Measurements from ENCODE around the gene GIPC3. TPM values are rescaled to one million over a fixed set of nuclear protein-coding genes. Genes with fewer than 3 reads are reported as not detected.
A peak's percentile ranks its signal among the peaks of the same experiment; 100 is the strongest.

The GIPC3 gene
- total and polyA plus RNA-seq, 2 experiments from 2014 or later = 0.48 to 0.59 TPM

DNA sequence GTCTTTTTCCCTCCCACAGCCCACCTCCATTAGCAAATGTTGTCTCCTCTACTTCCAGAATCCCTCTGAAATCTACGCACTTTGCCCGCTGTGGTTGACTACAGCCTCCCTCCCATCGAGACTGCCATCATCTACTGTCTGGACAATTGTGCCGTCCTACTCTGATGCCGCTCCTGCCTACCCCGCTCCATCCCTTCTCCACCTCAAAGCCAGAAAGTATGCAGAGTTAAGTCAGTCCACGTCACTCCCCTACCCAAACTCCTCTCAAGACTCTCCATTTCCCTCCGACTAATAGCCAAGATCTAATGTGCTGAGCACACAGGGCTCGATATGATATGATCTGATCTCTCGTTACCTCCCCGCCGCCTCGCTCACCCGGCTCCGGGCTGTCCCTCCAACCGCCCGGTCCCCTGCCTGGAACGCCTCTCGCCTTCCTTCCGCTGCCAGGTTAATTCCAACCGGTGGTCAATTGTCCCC lies 40.8 kb downstream of the GIPC3 start (continued):
- TF ChIP-seq, protein P1, sequence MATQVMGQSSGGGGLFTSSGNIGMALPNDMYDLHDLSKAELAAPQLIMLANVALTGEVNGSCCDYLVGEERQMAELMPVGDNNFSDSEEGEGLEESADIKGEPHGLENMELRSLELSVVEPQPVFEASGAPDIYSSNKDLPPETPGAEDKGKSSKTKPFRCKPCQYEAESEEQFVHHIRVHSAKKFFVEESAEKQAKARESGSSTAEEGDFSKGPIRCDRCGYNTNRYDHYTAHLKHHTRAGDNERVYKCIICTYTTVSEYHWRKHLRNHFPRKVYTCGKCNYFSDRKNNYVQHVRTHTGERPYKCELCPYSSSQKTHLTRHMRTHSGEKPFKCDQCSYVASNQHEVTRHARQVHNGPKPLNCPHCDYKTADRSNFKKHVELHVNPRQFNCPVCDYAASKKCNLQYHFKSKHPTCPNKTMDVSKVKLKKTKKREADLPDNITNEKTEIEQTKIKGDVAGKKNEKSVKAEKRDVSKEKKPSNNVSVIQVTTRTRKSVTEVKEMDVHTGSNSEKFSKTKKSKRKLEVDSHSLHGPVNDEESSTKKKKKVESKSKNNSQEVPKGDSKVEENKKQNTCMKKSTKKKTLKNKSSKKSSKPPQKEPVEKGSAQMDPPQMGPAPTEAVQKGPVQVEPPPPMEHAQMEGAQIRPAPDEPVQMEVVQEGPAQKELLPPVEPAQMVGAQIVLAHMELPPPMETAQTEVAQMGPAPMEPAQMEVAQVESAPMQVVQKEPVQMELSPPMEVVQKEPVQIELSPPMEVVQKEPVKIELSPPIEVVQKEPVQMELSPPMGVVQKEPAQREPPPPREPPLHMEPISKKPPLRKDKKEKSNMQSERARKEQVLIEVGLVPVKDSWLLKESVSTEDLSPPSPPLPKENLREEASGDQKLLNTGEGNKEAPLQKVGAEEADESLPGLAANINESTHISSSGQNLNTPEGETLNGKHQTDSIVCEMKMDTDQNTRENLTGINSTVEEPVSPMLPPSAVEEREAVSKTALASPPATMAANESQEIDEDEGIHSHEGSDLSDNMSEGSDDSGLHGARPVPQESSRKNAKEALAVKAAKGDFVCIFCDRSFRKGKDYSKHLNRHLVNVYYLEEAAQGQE (IDR thresholded peaks at IDR 0.05; ENCODE audit: unreplicated experiment) = no peak
- TF ChIP-seq EZH2 (IDR thresholded peaks at IDR 0.05; ENCODE audit: low read depth, unreplicated experiment) = no peak

DNA sequence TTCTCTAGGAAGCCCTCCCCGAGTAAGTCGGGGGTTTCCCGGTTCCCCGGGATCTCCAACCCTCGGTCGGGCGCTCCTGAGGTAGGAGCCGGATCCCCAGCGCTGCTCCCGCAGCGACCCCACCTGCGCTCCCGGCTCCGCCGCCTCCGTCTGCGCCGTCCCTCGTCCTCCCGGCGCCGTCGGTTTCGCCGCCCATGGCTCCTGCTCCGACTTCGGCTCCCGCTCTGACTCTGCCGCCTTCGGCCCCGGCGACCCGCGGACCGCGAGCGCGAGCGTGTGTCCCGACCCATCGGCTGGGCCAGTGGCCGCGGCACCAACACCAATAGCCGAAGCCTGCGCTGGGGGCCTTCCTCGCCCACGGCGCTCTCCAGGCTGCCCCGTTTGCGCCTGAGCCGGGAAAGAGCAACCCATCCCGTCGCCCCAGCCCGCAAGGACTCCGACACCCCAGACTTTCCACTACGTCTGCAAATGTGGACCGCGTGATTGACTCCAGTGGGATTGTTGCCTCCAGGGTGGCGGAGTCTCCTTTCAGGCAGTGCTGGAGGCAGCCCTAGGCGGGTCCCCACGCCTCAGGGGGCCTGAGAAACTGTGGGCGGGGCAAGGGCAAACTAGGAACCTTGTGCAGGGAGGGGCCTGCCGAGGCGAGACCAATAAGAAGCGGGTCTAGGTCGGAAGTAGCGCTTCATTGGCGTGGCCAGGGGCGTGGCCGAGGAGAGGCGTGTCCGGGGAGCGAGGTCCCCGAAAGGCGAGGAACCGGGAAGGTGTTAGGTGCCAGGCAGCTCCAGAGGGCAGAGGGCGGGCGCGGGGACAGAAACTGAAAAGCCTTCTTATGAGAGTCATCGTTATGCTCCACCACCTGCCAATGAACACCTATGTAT lies 41.4 kb downstream of the GIPC3 start, which contains the start of gene CACTIN:
Gene CACTIN (minus strand): TSS at position 318 of the 878 bp plus-strand sequence. CDS start 28 bp downstream, at position 290.
- peaks cover 13% of the 10 kb centered on the region for H3K4me1 Mint-ChIP-seq
- H3K36me3 ChIP-seq (ENCODE audit: insufficient read depth) = no peaks in the 10 kb centered on the region
- peak within 1 kb of the TSS; percentile 99 for H3K4me3 ChIP-seq
- peak within 1 kb of the TSS; percentile 79; the same call in 1 of the 2 replicates for H3K27ac ChIP-seq (ENCODE audit: low read depth)
- TF ChIP-seq, protein P2, sequence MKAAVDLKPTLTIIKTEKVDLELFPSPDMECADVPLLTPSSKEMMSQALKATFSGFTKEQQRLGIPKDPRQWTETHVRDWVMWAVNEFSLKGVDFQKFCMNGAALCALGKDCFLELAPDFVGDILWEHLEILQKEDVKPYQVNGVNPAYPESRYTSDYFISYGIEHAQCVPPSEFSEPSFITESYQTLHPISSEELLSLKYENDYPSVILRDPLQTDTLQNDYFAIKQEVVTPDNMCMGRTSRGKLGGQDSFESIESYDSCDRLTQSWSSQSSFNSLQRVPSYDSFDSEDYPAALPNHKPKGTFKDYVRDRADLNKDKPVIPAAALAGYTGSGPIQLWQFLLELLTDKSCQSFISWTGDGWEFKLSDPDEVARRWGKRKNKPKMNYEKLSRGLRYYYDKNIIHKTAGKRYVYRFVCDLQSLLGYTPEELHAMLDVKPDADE (IDR thresholded peaks at IDR 0.05) = peak; percentile 79
- TF ChIP-seq EZH2phosphoT487 (IDR thresholded peaks at IDR 0.05; ENCODE audit: unreplicated experiment) (no peak), POLR2AphosphoS5 (IDR thresholded peaks at IDR 0.05; ENCODE audit: low read depth) (peak; percentile 75), CREB1 (CRISPR knock-in tag; IDR thresholded peaks at IDR 0.05; ENCODE audit: low read depth) (peak; percentile 63), ZNF331 (CRISPR knock-in tag; IDR thresholded peaks at IDR 0.05; ENCODE audit: low read depth) (no peak)
- TF ChIP-seq, protein P1 (IDR thresholded peaks at IDR 0.05; ENCODE audit: unreplicated experiment) = no peak
- H2AFZ ChIP-seq = peak within 1 kb of the TSS; percentile 76
- ATAC-seq (peak; percentile 96), DNase-seq (ENCODE audit: low spot score) (peak; percentile 100)
- peaks cover 16% of the 10 kb centered on the region for H4K20me1 ChIP-seq (replicated peaks; ENCODE audit: insufficient read depth)
- peaks cover 8% of the 10 kb centered on the region for H3K36me3 Mint-ChIP-seq (ENCODE audit: low read depth)
- peak within 1 kb of the TSS; percentile 99 for H3K27ac Mint-ChIP-seq
- peak within 1 kb of the TSS; percentile 89 for H3K4me2 ChIP-seq
- H3K27me3 Mint-ChIP-seq (ENCODE audit: insufficient read depth, low read depth, poor library complexity) = peaks cover 18% of the 10 kb centered on the region
- no peaks in the 10 kb centered on the region for H3K9me3 Mint-ChIP-seq
- H3K9me2 ChIP-seq (ENCODE audit: insufficient read depth) = no peaks in the 10 kb centered on the region
- no peaks in the 10 kb centered on the region for H3K27me3 ChIP-seq (ENCODE audit: insufficient read depth)
- peaks cover 23% of the 10 kb centered on the region for H3K79me2 ChIP-seq (replicated peaks; ENCODE audit: insufficient read depth)
- H3K4me1 ChIP-seq (ENCODE audit: insufficient read depth) = peaks cover 9% of the 10 kb centered on the region; the same call in 1 of the 2 replicates
- peak within 1 kb of the TSS; percentile 90 for H3K4me3 Mint-ChIP-seq
- H3F3A ChIP-seq (replicated peaks; ENCODE audit: low read depth) = peaks cover 5% of the 10 kb centered on the region; the same call in 1 of the 2 replicates
